Activated T-cell treated with anti-CD3 and anti-CD28 coated beads, Interleukin-2, amount 50 U/mL, for 4 hours (primary cell): ENCODE data around the gene CLEC16A. TPM values are rescaled to one million over a fixed set of nuclear protein-coding genes. Genes with fewer than 3 reads are reported as not detected.
A peak's percentile ranks its signal among the peaks of the same experiment; 100 is the strongest.

Source experiments
- ATAC-seq, 2 donors: fragments of 200-7000 bp; cut with Tn5 transposase; one replicate each; pipeline ENCODE4 v1.10.0; 2021
- DNase-seq: peaks from one replicate; pipeline ENCODE4 v3.0.0-alpha.2; 2020
- H3K27me3 Mint-ChIP-seq: one replicate; pipeline ENCODE4 v1.8.0; 2021; ENCODE audit warnings: low read depth, mixed read lengths
- H3K36me3 Mint-ChIP-seq: one replicate; pipeline ENCODE4 v1.8.0; 2022; ENCODE audit warnings: mixed read lengths; ENCODE audit not compliant: insufficient read depth
- H3K4me1 Mint-ChIP-seq: one replicate; pipeline ENCODE4 v1.8.0; 2021; ENCODE audit warnings: low read depth, mixed read lengths
- H3K4me3 Mint-ChIP-seq: one replicate; pipeline ENCODE4 v1.8.0; 2021; ENCODE audit warnings: mild to moderate bottlenecking, moderate library complexity, mixed read lengths
- H3K9me3 Mint-ChIP-seq: one replicate; pipeline ENCODE4 v1.8.0; 2021; ENCODE audit warnings: mixed read lengths
- total RNA-seq, 3 donors: library from RNA; stranded (reverse); gene quantifications; one replicate each; pipeline ENCODE4 v1.2.1, GENCODE V29; 2021

The CLEC16A gene
- total RNA-seq, 3 donors from 2014 or later = 25.2 to 26.4 (median 26.3) TPM

- Mint-ChIP-seq H3K4me1 (peaks cover 4% of the 10 kb centered on the region), H3K4me3 (no peak overlapping the region), H3K27me3 (no peaks in the 10 kb centered on the region), H3K36me3 (peaks cover 41% of the 10 kb centered on the region), H3K9me3 (no peaks in the 10 kb centered on the region)
- DNase-seq = no peak
- ATAC-seq = no peak
Observed at GRCh38 chr16:11045441-11045840, 101.1 kb downstream of the CLEC16A start.

- Mint-ChIP-seq H3K9me3 (no peaks in the 10 kb centered on the region), H3K4me3 (no peak overlapping the region), H3K4me1 (peaks cover 8% of the 10 kb centered on the region), H3K36me3 (peaks cover 41% of the 10 kb centered on the region), H3K27me3 (no peaks in the 10 kb centered on the region)
- ATAC-seq (no peak), DNase-seq (no peak)
Observed at GRCh38 chr16:11045846-11046245, 101.5 kb downstream of the CLEC16A start.

GRCh38 chr16:11046382-11046931 lies 102.1 kb downstream of the CLEC16A start:
- DNase-seq (no peak), ATAC-seq (no peak)
- H3K36me3 Mint-ChIP-seq = peaks cover 38% of the 10 kb centered on the region
- peaks cover 15% of the 10 kb centered on the region for H3K4me1 Mint-ChIP-seq
- H3K9me3 Mint-ChIP-seq = no peaks in the 10 kb centered on the region
- H3K27me3 Mint-ChIP-seq = no peaks in the 10 kb centered on the region
- no peak overlapping the region for H3K4me3 Mint-ChIP-seq

GRCh38 chr16:11047057-11047456 lies 102.7 kb downstream of the CLEC16A start:
- H3K27me3 Mint-ChIP-seq = no peaks in the 10 kb centered on the region
- H3K4me1 Mint-ChIP-seq = peaks cover 21% of the 10 kb centered on the region
- no peaks in the 10 kb centered on the region for H3K9me3 Mint-ChIP-seq
- ATAC-seq (no peak), DNase-seq (no peak)
- H3K36me3 Mint-ChIP-seq = peaks cover 33% of the 10 kb centered on the region
- H3K4me3 Mint-ChIP-seq = no peak overlapping the region

GRCh38 chr16:11047939-11048800 lies 103.8 kb downstream of the CLEC16A start:
- Mint-ChIP-seq H3K9me3 (no peaks in the 10 kb centered on the region), H3K4me1 (peaks cover 32% of the 10 kb centered on the region), H3K36me3 (peaks cover 36% of the 10 kb centered on the region), H3K27me3 (no peaks in the 10 kb centered on the region), H3K4me3 (no peak overlapping the region)
- DNase-seq (no peak), ATAC-seq (no peak)

- H3K27me3 Mint-ChIP-seq = no peaks in the 10 kb centered on the region
- H3K9me3 Mint-ChIP-seq = no peaks in the 10 kb centered on the region
- H3K4me3 Mint-ChIP-seq = no peak overlapping the region
- ATAC-seq = no peak
- peaks cover 30% of the 10 kb centered on the region for H3K36me3 Mint-ChIP-seq
- no peak for DNase-seq
- H3K4me1 Mint-ChIP-seq = peaks cover 32% of the 10 kb centered on the region
Observed at GRCh38 chr16:11049396-11050059, 105.2 kb downstream of the CLEC16A start.

GRCh38 chr16:11050536-11050935 lies 106.2 kb downstream of the CLEC16A start:
- Mint-ChIP-seq H3K4me1 (peaks cover 34% of the 10 kb centered on the region), H3K9me3 (no peaks in the 10 kb centered on the region), H3K27me3 (no peaks in the 10 kb centered on the region), H3K36me3 (peaks cover 31% of the 10 kb centered on the region), H3K4me3 (no peak overlapping the region)
- no peak for ATAC-seq
- DNase-seq = no peak

GRCh38 chr16:11050944-11051343 lies 106.6 kb downstream of the CLEC16A start:
- Mint-ChIP-seq H3K36me3 (peaks cover 29% of the 10 kb centered on the region), H3K9me3 (no peaks in the 10 kb centered on the region), H3K4me3 (no peak overlapping the region), H3K4me1 (peaks cover 34% of the 10 kb centered on the region), H3K27me3 (no peaks in the 10 kb centered on the region)
- ATAC-seq (no peak), DNase-seq (no peak)

GRCh38 chr16:11051430-11051829 lies 107.1 kb downstream of the CLEC16A start:
- Mint-ChIP-seq H3K9me3 (no peaks in the 10 kb centered on the region), H3K4me1 (peaks cover 34% of the 10 kb centered on the region), H3K4me3 (no peak overlapping the region), H3K27me3 (no peaks in the 10 kb centered on the region), H3K36me3 (peaks cover 31% of the 10 kb centered on the region)
- no peak for ATAC-seq
- DNase-seq = no peak

GRCh38 chr16:11051879-11052808 lies 107.8 kb downstream of the CLEC16A start:
- DNase-seq = no peak
- H3K4me1 Mint-ChIP-seq = peaks cover 37% of the 10 kb centered on the region
- H3K36me3 Mint-ChIP-seq = peaks cover 32% of the 10 kb centered on the region
- no peaks in the 10 kb centered on the region for H3K27me3 Mint-ChIP-seq
- peak overlapping the region; percentile 8 for H3K4me3 Mint-ChIP-seq
- ATAC-seq = peak; percentile 85 to 86
- H3K9me3 Mint-ChIP-seq = no peaks in the 10 kb centered on the region

- ATAC-seq (no peak), DNase-seq (no peak)
- Mint-ChIP-seq H3K4me1 (peaks cover 37% of the 10 kb centered on the region), H3K9me3 (no peaks in the 10 kb centered on the region), H3K27me3 (no peaks in the 10 kb centered on the region), H3K36me3 (peaks cover 22% of the 10 kb centered on the region), H3K4me3 (no peak overlapping the region)
Observed at GRCh38 chr16:11053916-11054460, 109.6 kb downstream of the CLEC16A start.

GRCh38 chr16:11056090-11056992 lies 112.0 kb downstream of the CLEC16A start:
- no peak overlapping the region for H3K4me3 Mint-ChIP-seq
- peaks cover 33% of the 10 kb centered on the region for H3K36me3 Mint-ChIP-seq

More at GRCh38 chr16:11056090-11056992, 112.0 kb downstream of the CLEC16A start:
- no peak for ATAC-seq
- Mint-ChIP-seq H3K9me3 (no peaks in the 10 kb centered on the region), H3K4me1 (peaks cover 23% of the 10 kb centered on the region), H3K27me3 (no peaks in the 10 kb centered on the region)
- no peak for DNase-seq
